ENCODE data around the gene TRIM33. TPM values are rescaled to one million over a fixed set of nuclear protein-coding genes. Genes with fewer than 3 reads are reported as not detected.
"Not testable (repeated sequence)": the region's sequence is repeated elsewhere in the genome, so short reads cannot be mapped to it uniquely, and the experiment has no call there.

TRIM33 gene
- total RNA-seq, 4 donors from 2014 or later = 17.1 to 33.0 (median 25.3) TPM

DNA sequence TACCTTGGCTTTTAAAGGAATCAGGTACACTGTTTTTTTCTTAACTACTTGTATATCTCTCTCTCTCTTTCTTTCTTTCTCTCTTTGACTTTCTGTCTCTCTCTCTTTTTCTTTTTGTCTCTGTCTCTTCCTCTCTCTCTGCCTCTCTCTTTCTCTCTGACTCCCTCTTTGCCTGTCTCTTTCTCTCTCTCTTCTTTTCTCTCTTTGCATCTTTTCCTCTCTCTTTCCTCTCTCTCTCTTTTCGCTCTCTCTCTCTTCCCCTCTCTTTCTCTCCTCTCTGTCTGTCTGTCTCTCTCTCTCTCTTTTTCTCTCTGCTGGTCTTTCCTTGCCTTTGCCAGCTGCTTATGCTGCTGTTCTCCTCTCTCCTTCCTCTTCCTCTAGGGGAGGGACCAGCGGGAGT is 143.2 kb downstream of the TRIM33 start:
- no peaks in the 10 kb centered on the region for H3K9me3 ChIP-seq
- intact Hi-C loops (cut with DNase I; ENCODE audit: low total_unique reads) (no loop called here), in situ Hi-C loops (cut with MboI; ENCODE audit: low sequenced_read_pairs in 4 of 4) (no loop called here)
- no peak overlapping the region for H3K27ac ChIP-seq
- H3K27me3 ChIP-seq = no peaks in the 10 kb centered on the region
- no peak overlapping the region for H3K4me3 ChIP-seq
- ATAC-seq (no peak), DNase-seq (no peak)
- H3K36me3 ChIP-seq = no peaks in the 10 kb centered on the region
- H3K4me1 ChIP-seq = no peaks in the 10 kb centered on the region
- TF ChIP-seq, protein P1, sequence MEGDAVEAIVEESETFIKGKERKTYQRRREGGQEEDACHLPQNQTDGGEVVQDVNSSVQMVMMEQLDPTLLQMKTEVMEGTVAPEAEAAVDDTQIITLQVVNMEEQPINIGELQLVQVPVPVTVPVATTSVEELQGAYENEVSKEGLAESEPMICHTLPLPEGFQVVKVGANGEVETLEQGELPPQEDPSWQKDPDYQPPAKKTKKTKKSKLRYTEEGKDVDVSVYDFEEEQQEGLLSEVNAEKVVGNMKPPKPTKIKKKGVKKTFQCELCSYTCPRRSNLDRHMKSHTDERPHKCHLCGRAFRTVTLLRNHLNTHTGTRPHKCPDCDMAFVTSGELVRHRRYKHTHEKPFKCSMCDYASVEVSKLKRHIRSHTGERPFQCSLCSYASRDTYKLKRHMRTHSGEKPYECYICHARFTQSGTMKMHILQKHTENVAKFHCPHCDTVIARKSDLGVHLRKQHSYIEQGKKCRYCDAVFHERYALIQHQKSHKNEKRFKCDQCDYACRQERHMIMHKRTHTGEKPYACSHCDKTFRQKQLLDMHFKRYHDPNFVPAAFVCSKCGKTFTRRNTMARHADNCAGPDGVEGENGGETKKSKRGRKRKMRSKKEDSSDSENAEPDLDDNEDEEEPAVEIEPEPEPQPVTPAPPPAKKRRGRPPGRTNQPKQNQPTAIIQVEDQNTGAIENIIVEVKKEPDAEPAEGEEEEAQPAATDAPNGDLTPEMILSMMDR (IDR thresholded peaks at IDR 0.05 in 4 of 5, conservative IDR thresholded peaks at IDR 0.05 in 1 of 5) = no peak
- no peak for TF ChIP-seq POLR2A (IDR thresholded peaks at IDR 0.05)

DNA sequence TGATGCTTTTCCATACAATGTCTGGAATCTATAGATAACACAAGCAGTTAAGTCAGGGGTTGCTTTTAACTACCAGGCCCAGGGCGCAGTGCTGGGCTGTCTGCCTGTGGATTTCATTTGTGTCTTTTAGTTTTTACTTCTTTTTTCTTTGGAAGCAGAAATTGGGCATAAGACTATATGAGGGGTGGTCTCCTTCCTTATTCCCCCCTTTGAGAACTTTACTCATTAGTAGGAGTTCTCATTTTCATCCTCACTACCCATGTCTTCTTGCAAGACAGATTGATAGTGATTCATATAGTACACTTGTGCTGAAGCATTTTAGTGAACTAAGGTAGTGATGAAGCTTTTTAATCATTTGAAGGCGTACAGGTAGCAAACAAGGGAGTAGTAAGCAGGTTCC is 147.8 kb downstream of the TRIM33 start:
- H3K4me1 ChIP-seq; H3K9me3 ChIP-seq; in situ Hi-C loops (cut with MboI; ENCODE audit: low sequenced_read_pairs in 4 of 4); DNase-seq; H3K4me3 ChIP-seq; intact Hi-C loops (cut with DNase I; ENCODE audit: low total_unique reads); ATAC-seq; H3K27ac ChIP-seq; H3K27me3 ChIP-seq; H3K36me3 ChIP-seq: not testable (repeated sequence)

- TF ChIP-seq, protein P1 (IDR thresholded peaks at IDR 0.05 in 4 of 5, conservative IDR thresholded peaks at IDR 0.05 in 1 of 5) = no peak
- TF ChIP-seq POLR2A (IDR thresholded peaks at IDR 0.05) = no peak
- H3K36me3 ChIP-seq = no peaks in the 10 kb centered on the region
- H3K9me3 ChIP-seq = no peaks in the 10 kb centered on the region
- in situ Hi-C loops (cut with MboI; ENCODE audit: low sequenced_read_pairs in 4 of 4) = no loop called here
- H3K4me3 ChIP-seq = no peak overlapping the region
- DNase-seq (no peak), ATAC-seq (no peak)
- intact Hi-C loops (cut with DNase I; ENCODE audit: low total_unique reads) = no loop called here
- no peak overlapping the region for H3K27ac ChIP-seq
- no peaks in the 10 kb centered on the region for H3K27me3 ChIP-seq
- no peaks in the 10 kb centered on the region for H3K4me1 ChIP-seq
Measured at GRCh38 chr1:114359791-114360190, 151.2 kb downstream of the TRIM33 start.

DNA sequence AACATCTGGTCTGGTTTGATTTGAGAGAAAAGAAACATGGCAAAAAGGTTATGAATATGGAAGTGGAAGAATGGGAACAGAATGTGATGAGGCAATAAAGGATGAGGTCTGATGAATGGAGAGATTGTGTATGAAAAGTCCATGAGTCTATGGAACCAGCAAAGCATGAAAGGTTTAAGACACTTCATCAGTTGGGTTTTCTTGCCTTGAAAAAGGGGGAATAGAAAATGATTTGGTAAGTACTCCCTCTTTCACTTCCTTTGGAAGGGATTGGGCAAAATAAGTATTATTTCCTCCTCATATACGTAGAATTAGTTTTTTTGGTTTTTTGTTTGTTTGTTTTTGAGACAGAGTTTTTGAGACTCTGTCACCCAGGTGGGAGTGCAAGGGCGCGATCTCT is 155.8 kb downstream of the TRIM33 start:
- Histone ChIP-seq H3K9me3 (no peaks in the 10 kb centered on the region), H3K4me1 (peaks cover 0 to 3% of the 10 kb centered on the region in 2 donors), H3K36me3 (no peaks in the 10 kb centered on the region), H3K4me3 (no peak overlapping the region), H3K27ac (no peak overlapping the region), H3K27me3 (no peaks in the 10 kb centered on the region)
- in situ Hi-C loops (cut with MboI; ENCODE audit: low sequenced_read_pairs in 4 of 4) (no loop called here), intact Hi-C loops (cut with DNase I; ENCODE audit: low total_unique reads) (no loop called here)
- ATAC-seq (no peak), DNase-seq (no peak)
- TF ChIP-seq POLR2A (IDR thresholded peaks at IDR 0.05) = no peak
- TF ChIP-seq, protein P1 (IDR thresholded peaks at IDR 0.05 in 4 of 5, conservative IDR thresholded peaks at IDR 0.05 in 1 of 5) = no peak

- peaks cover 0 to 3% of the 10 kb centered on the region in 2 donors for H3K4me1 ChIP-seq
- H3K4me3 ChIP-seq = no peak overlapping the region
- H3K27ac ChIP-seq = no peak overlapping the region
- in situ Hi-C loops (cut with MboI; ENCODE audit: low sequenced_read_pairs in 4 of 4) (no loop called here), intact Hi-C loops (cut with DNase I; ENCODE audit: low total_unique reads) (no loop called here)
- no peaks in the 10 kb centered on the region for H3K36me3 ChIP-seq
- ATAC-seq = peak in 1 of 2 donors; percentile 39
- TF ChIP-seq, protein P1 (IDR thresholded peaks at IDR 0.05 in 4 of 5, conservative IDR thresholded peaks at IDR 0.05 in 1 of 5) = no peak
- TF ChIP-seq POLR2A (IDR thresholded peaks at IDR 0.05) = no peak
- no peak for DNase-seq
- no peaks in the 10 kb centered on the region for H3K27me3 ChIP-seq
- no peaks in the 10 kb centered on the region for H3K9me3 ChIP-seq
Measured at GRCh38 chr1:114353262-114353661, 157.7 kb downstream of the TRIM33 start.
